Activated T-helper 2 cell treated with anti-CD3 and anti-CD28 coated beads, Interferon-gamma antibody, Interleukin-2, Interleukin-4, amounts not matched to agents 10 μg/mL and 5 μg/mL and 100 μg/mL, durations not matched to agents 14 hours and 24 hours and 36 hours (primary cell): ENCODE data around the gene IP6K3. TPM values are rescaled to one million over a fixed set of nuclear protein-coding genes. Genes with fewer than 3 reads are reported as not detected.

Experiments used
- DNase-seq: peaks from one replicate; pipeline ENCODE4 v3.0.0; 2021; ENCODE audit warnings: low spot score
- H3K27ac Mint-ChIP-seq: one replicate; pipeline ENCODE4 v1.8.0; 2021; ENCODE audit warnings: mixed read lengths
- H3K27me3 Mint-ChIP-seq: one replicate; pipeline ENCODE4 v1.8.0; 2021; ENCODE audit warnings: low read depth, mixed read lengths
- H3K36me3 Mint-ChIP-seq: one replicate; pipeline ENCODE4 v1.8.0; 2021; ENCODE audit warnings: low read depth, mixed read lengths
- H3K4me1 Mint-ChIP-seq: one replicate; pipeline ENCODE4 v1.8.0; 2021; ENCODE audit warnings: low read depth, mixed read lengths
- H3K4me3 Mint-ChIP-seq: one replicate; pipeline ENCODE4 v1.8.0; 2021; ENCODE audit warnings: low read depth, mild to moderate bottlenecking, moderate library complexity, mixed read lengths
- H3K9me3 Mint-ChIP-seq: one replicate; pipeline ENCODE4 v1.8.0; 2021; ENCODE audit warnings: mixed read lengths
- intact Hi-C: fragments of 100-400 bp; cut with micrococcal nuclease; formaldehyde crosslinking; loops from one replicate; pipeline ENCODE4 v1.15.1; 2023
- total RNA-seq: library from RNA; stranded (reverse); gene quantifications from 2 replicates; pipeline ENCODE4 v1.2.3, GENCODE V29; 2022

Gene IP6K3
- total RNA-seq, 1 donor from 2014 or later, result not detected

GRCh38 chr6:33688451-33689147 lies 58.1 kb downstream of the IP6K3 start:
- intact Hi-C loops, result no loop called here
- no peaks in the 10 kb centered on the region for H3K27me3 Mint-ChIP-seq
- H3K27ac Mint-ChIP-seq, result no peak overlapping the region
- H3K9me3 Mint-ChIP-seq, result no peaks in the 10 kb centered on the region
- H3K36me3 Mint-ChIP-seq, result peaks cover 73% of the 10 kb centered on the region
- H3K4me3 Mint-ChIP-seq, result no peak overlapping the region
- no peak for DNase-seq
- H3K4me1 Mint-ChIP-seq, result peaks cover 21% of the 10 kb centered on the region

GRCh38 chr6:33688006-33688405 lies 58.7 kb downstream of the IP6K3 start:
- no peaks in the 10 kb centered on the region for H3K9me3 Mint-ChIP-seq
- H3K36me3 Mint-ChIP-seq, result peaks cover 76% of the 10 kb centered on the region
- H3K4me1 Mint-ChIP-seq, result peaks cover 21% of the 10 kb centered on the region
- no peak overlapping the region for H3K4me3 Mint-ChIP-seq
- no peak for DNase-seq
- intact Hi-C loops, result no loop called here
- no peaks in the 10 kb centered on the region for H3K27me3 Mint-ChIP-seq
- no peak overlapping the region for H3K27ac Mint-ChIP-seq

GRCh38 chr6:33686981-33687975 lies 59.4 kb downstream of the IP6K3 start:
- Mint-ChIP-seq H3K9me3 (no peaks in the 10 kb centered on the region), H3K27ac (no peak overlapping the region), H3K4me1 (peaks cover 16% of the 10 kb centered on the region), H3K36me3 (peaks cover 76% of the 10 kb centered on the region), H3K4me3 (no peak overlapping the region), H3K27me3 (no peaks in the 10 kb centered on the region)
- intact Hi-C loops, result no loop called here
- no peak for DNase-seq

- Mint-ChIP-seq H3K9me3 (no peaks in the 10 kb centered on the region), H3K27me3 (no peaks in the 10 kb centered on the region), H3K4me1 (peaks cover 10% of the 10 kb centered on the region), H3K27ac (no peak overlapping the region), H3K36me3 (peaks cover 72% of the 10 kb centered on the region), H3K4me3 (no peak overlapping the region)
- DNase-seq, result no peak
- intact Hi-C loops, result no loop called here
Observed at GRCh38 chr6:33686225-33686924, 60.3 kb downstream of the IP6K3 start.

GRCh38 chr6:33685411-33686224 lies 61.1 kb downstream of the IP6K3 start:
- H3K27me3 Mint-ChIP-seq, result no peaks in the 10 kb centered on the region

GRCh38 chr6:33684983-33685382 lies 61.7 kb downstream of the IP6K3 start:
- Mint-ChIP-seq H3K9me3 (no peaks in the 10 kb centered on the region), H3K27me3 (no peaks in the 10 kb centered on the region), H3K36me3 (peaks cover 72% of the 10 kb centered on the region), H3K27ac (peak overlapping the region; percentile 28), H3K4me3 (no peak overlapping the region), H3K4me1 (peaks cover 10% of the 10 kb centered on the region)
- no peak for DNase-seq
- intact Hi-C loops, result no loop called here

More at GRCh38 chr6:33685411-33686224, 61.1 kb downstream of the IP6K3 start:
- Mint-ChIP-seq H3K4me3 (no peak overlapping the region), H3K27ac (no peak overlapping the region), H3K9me3 (no peaks in the 10 kb centered on the region), H3K4me1 (peaks cover 10% of the 10 kb centered on the region), H3K36me3 (peaks cover 70% of the 10 kb centered on the region)
- intact Hi-C loops, result no loop called here
- no peak for DNase-seq

GRCh38 chr6:33684428-33684896 lies 62.2 kb downstream of the IP6K3 start:
- Mint-ChIP-seq H3K36me3 (peaks cover 73% of the 10 kb centered on the region), H3K4me1 (peaks cover 10% of the 10 kb centered on the region), H3K27me3 (no peaks in the 10 kb centered on the region), H3K27ac (peak overlapping the region; percentile 28), H3K4me3 (no peak overlapping the region), H3K9me3 (no peaks in the 10 kb centered on the region)
- intact Hi-C loops, result no loop called here
- no peak for DNase-seq

- Mint-ChIP-seq H3K27ac (peak overlapping the region; percentile 49), H3K27me3 (no peaks in the 10 kb centered on the region), H3K4me3 (no peak overlapping the region), H3K9me3 (no peaks in the 10 kb centered on the region), H3K4me1 (peaks cover 10% of the 10 kb centered on the region), H3K36me3 (peaks cover 74% of the 10 kb centered on the region)
- DNase-seq, result no peak
- intact Hi-C loops, result no loop called here
Observed at GRCh38 chr6:33683576-33684427, 62.9 kb downstream of the IP6K3 start.

GRCh38 chr6:33683051-33683571 lies 63.6 kb downstream of the IP6K3 start:
- no peak for DNase-seq
- Mint-ChIP-seq H3K27ac (peak overlapping the region; percentile 49), H3K4me3 (no peak overlapping the region), H3K4me1 (peaks cover 10% of the 10 kb centered on the region), H3K36me3 (peaks cover 74% of the 10 kb centered on the region), H3K9me3 (no peaks in the 10 kb centered on the region), H3K27me3 (no peaks in the 10 kb centered on the region)
- intact Hi-C loops, result no loop called here

- DNase-seq, result no peak
- Mint-ChIP-seq H3K27me3 (no peaks in the 10 kb centered on the region), H3K9me3 (no peaks in the 10 kb centered on the region), H3K27ac (no peak overlapping the region), H3K4me1 (peaks cover 10% of the 10 kb centered on the region), H3K36me3 (peaks cover 77% of the 10 kb centered on the region), H3K4me3 (no peak overlapping the region)
- intact Hi-C loops, result no loop called here
Observed at GRCh38 chr6:33682341-33682740, 64.4 kb downstream of the IP6K3 start.

- H3K9me3 Mint-ChIP-seq, result no peaks in the 10 kb centered on the region
- no peaks in the 10 kb centered on the region for H3K27me3 Mint-ChIP-seq
- DNase-seq, result no peak
- peaks cover 67% of the 10 kb centered on the region for H3K36me3 Mint-ChIP-seq
- no peak overlapping the region for H3K4me3 Mint-ChIP-seq
- H3K4me1 Mint-ChIP-seq, result peaks cover 10% of the 10 kb centered on the region
- intact Hi-C loops, result no loop called here
- no peak overlapping the region for H3K27ac Mint-ChIP-seq
Observed at GRCh38 chr6:33679761-33680160, 66.9 kb downstream of the IP6K3 start.
